Cardiac atrium fibroblast (primary cell): Measurements from ENCODE around the gene GSTM5. TPM values are rescaled to one million over a fixed set of nuclear protein-coding genes. Genes with fewer than 3 reads are reported as not detected.

ENCODE experiments used
- total RNA-seq: library from RNA; depleted of rRNA; stranded (reverse); fragments of >200 nt; gene quantifications from 2 replicates; pipeline ENCODE4 v1.2.3, GENCODE V29; 2015

Gene GSTM5
- 0.49 TPM in 1 of 2 replicates, not detected in the other for total RNA-seq

DNA sequence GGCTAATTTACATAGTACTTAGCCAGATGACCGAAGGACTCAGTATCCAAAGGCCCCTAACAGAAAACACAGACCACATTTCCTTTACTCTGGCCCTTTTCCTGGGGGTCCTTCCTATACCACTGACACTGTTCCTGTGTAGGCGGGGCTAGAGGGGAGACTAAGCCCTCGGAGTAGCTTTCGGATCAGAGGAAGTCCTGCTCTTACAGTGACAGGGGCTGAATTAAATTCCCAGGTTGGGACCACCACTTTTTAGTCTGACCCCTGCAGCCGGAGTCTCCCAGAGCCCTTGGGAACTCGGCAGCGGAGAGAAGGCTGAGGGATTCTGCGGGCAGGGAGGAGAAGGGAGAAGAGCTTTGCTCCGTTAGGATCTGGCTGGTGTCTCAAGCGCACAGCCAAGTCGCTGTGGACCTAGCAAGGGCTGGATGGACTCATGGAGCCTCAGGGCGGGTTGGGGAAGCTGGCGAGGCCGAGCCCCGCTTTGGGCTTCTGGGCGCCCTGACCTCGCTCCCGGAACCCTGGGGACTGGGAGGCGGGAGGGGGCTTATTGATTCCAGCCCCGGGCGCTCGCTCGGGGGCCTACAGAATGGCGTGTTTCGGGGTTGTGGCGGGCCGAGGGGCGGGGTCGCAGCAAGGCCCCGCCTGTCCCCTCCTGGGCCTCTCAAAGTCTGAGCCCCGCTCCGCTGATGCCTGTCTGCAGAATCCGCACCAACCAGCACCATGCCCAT is at the start of gene GSTM5:
Gene GSTM5, plus strand, starts transcription at position 659 of the 728 bp plus-strand sequence. Its CDS starts 62 bp downstream, at position 721.

DNA sequence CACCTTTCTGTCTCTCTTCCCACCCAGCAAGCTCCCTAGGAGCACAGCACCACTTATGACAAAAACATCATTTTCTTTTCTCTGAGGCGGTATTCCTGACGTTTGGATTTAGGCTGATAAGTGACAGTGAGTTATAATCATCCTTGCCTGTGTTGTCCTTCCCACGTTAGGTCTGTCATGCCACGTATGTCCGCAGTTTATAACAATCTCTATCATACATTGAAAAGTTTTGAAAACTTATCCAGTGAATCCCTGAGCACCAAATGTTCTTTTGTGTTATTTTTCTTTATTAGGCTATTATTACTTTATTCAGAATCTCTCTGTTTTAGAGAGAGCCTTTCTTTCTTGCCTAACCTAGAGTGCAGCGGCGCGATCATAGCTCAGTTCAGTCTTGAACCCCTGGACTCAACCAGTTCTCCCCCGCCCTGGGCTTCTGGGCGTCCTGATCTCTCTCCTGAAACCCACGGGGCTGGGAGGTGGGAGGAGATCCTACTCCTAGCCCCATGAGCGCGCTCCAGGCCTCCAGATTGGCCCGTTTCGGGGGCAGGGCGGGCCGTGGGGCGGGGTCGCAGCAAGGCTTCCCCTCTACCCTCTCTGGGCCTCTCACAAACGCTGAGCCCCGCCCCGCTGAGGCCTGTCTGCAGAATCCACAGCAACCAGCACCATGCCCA is 44.5 kb upstream of the GSTM5 start, which contains the start of gene GSTM2:
Gene GSTM2, plus strand, starts transcription at position 606 of the 671 bp plus-strand sequence. Its CDS starts 59 bp downstream, at position 665.

GRCh38 chr1:109687641-109688499 is 24.2 kb upstream of the GSTM5 start, which contains the start of gene GSTM1:
Gene GSTM1, plus strand, starts transcription at chr1:109687817. Its CDS starts 57 bp downstream, at chr1:109687874.

DNA sequence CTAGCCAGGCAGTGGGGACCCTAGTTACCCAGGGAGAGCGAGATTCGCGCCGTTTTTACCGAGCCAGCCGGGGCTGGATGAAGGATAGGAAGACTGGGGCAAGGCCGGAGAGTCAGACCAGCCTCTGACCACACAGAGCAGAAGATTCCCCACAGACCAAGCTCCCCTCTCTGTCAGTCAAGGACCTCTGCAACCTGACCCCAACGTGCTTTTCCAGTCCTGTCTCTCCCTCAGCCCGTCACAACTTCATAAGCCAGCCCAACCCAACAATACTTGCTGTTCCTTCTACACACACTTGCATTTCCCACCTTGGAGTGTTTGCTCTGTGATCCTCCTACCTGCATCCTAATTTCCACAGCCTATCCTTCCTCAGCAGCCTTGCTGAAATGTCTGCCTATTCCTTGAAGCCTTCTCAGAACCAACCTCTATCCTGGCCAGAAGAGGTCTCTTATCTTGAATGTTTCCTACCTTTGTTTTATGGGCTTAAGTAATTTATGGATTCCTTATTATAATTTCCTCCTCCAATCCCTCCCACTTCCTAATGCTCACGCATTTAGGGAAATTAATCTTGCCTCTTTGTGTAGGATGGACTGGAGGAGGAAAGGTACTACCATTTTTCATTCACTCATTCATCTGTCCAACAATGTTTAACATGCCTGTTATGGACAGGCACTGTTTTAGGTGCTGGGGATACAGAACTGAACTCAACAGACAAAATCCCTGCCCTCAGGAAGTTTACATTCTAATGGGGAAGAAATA is 28.7 kb downstream of the GSTM5 start, which contains the start of gene GSTM3:
Gene GSTM3, minus strand, starts transcription at position 424 of the 759 bp plus-strand sequence. CDS start 751 bp downstream, outside the sequence.

DNA sequence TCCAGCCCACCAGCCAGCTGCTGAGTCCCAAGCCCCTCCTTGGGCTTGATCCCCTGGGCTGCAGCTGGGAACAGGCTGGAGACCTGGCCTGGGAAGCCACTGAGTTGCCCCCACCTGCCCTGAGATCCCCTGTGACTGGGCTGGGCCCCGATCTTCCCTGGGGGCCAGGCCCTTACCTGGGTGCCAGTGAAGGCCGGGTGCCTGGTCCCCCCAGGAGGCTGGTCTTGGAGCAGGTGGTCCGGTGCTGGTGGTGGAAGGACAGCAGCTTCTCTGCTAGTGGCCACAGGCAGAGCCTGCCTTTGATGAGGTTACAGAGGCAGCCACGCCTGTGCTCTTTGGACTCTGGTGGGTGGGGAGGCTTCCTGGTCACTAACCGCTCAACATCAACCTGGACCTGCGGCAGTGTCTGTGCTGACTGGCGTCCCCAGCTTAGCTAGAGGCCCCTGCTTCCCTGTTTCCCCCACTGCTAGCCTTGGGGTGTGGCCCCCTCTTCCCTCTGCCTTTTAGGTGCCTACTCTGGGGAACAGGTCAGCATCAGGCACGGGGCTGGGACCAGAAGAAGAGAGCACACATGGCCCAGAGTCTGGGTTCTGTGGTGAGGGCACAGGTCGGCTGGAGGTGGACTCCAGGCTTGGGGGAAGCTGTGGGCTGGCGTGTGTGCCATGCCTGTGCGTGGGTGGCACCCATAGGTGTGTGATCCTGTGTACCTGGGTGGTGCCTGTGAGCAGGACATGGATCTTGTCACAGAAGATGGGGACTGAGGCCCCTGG is 51.8 kb downstream of the GSTM5 start, which contains the start of gene EPS8L3:
Gene EPS8L3, minus strand, starts transcription at position 278 of the 770 bp plus-strand sequence. CDS start 2,174 bp downstream, outside the sequence.

Other genes starting within 250 kb of the GSTM5 start
- under 0.01 TPM in 2 replicates for gene SYPL2, start 245.7 kb upstream of the GSTM5 start, total RNA-seq
- 3.1 and 4.7 TPM in 2 replicates for gene ATXN7L2, start 228.3 kb upstream of the GSTM5 start, total RNA-seq
- gene CYB561D1, start 218.2 kb upstream of the GSTM5 start, total RNA-seq, result 6.5 and 7.8 TPM in 2 replicates
- 0.36 and 1.6 TPM in 2 replicates for gene AMIGO1, start 202.5 kb upstream of the GSTM5 start, total RNA-seq
- not detected in 2 replicates for gene GPR61, start 172.4 kb upstream of the GSTM5 start, total RNA-seq
- gene GNAI3, start 163.6 kb upstream of the GSTM5 start, total RNA-seq, result 10.0 and 10.5 TPM in 2 replicates
- 9.0 TPM in 1 of 2 replicates, not detected in the other for gene GNAT2, start 92.6 kb upstream of the GSTM5 start, total RNA-seq
- 74.8 and 93.0 TPM in 2 replicates for gene AMPD2, start 92.4 kb upstream of the GSTM5 start, total RNA-seq
- 16.4 and 21.2 TPM in 2 replicates for gene GSTM4, start 56.2 kb upstream of the GSTM5 start, total RNA-seq
- 9.9 and 16.8 TPM in 2 replicates for gene GSTM2, start 44.2 kb upstream of the GSTM5 start, total RNA-seq
- not detected in 2 replicates for gene GSTM1, start 24.4 kb upstream of the GSTM5 start, total RNA-seq
- 33.5 and 34.1 TPM in 2 replicates for gene GSTM3, start 28.8 kb downstream of the GSTM5 start, total RNA-seq
- gene EPS8L3, start 51.7 kb downstream of the GSTM5 start, total RNA-seq, result not detected in 2 replicates
- gene CSF1, start 198.6 kb downstream of the GSTM5 start, total RNA-seq, result 53.4 and 87.2 TPM in 2 replicates